Hypothalamus (tissue), 51 donors: Measurements from ENCODE around the gene SELENOT.
"Not testable (repeated sequence)": the region's sequence is repeated elsewhere in the genome, so short reads cannot be mapped to it uniquely, and the experiment has no call there.

Experiments
- DNase-seq, 51 donors: peaks; one replicate each; lab custom pipeline; 2025; lab: John Stamatoyannopoulos, UW

The SELENOT gene, protein sequence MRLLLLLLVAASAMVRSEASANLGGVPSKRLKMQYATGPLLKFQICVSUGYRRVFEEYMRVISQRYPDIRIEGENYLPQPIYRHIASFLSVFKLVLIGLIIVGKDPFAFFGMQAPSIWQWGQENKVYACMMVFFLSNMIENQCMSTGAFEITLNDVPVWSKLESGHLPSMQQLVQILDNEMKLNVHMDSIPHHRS

DNA sequence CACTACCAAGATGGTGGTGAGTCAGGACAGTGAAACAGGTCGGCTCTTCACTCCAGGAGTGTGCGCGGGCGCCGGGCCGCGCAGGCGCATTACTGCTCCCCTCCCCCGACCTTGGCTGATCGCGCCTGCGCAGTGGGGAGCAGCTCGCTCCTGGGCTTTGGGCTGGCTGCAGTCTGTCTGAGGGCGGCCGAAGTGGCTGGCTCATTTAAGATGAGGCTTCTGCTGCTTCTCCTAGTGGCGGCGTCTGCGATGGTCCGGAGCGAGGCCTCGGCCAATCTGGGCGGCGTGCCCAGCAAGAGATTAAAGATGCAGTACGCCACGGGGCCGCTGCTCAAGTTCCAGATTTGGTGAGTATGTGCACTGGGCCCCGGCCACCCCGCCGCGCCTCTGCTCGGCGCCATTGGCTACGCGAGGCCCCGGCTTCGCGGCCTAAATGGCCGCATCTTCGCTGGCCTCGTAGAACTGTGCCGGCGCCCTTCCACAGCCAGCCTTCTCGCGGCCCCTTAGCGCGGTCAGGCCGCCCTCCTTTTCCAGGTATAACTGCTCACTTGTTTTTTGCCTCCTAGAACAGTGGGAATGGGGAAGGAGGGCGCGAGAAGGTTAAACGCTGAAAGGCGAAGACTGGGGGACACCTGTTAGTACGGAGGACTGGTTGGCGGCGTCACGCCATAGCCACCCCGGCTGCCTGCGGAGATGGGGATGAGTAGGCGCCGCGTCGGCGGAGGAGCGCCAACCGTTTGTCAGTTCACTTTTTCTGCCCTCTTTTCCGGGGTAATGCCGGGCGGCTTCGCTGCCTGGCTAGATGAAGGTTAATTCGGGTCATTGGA is at the start of gene SELENOT:
TSS of gene SELENOT (plus strand) at position 169 of the 827 bp plus-strand sequence. CDS start at position 211, 42 bp downstream.
- DNase-seq, result peak; percentile 66 to 97 (median 89)

DNA sequence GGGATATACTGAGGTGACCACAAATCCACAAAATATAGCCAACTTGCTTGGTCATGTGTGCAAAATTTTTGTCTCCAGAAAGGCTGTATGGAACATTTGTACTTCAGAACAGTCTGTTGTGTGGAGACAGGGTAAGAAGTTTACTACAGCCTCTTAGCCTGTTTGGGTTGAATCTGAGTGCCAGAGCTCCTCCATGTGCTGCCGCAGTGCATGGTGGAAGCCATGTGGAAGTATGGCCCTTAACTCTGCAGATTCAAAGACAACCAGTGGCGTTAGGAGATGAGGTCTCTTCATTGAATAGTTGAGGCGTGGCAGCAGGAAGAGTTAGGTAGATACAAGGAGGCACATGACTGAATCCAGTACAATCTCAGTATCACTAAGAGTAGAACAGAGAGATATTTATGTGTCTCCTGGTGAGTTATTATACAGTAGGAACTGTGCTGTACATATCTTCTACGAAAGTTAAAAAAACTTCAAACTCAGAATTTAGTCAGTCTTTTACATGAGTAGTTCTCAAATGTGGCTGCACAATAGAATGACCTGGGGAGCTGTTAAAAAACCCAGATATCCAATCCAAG is 47.2 kb upstream of the SELENOT start:
- no peak for DNase-seq

DNA sequence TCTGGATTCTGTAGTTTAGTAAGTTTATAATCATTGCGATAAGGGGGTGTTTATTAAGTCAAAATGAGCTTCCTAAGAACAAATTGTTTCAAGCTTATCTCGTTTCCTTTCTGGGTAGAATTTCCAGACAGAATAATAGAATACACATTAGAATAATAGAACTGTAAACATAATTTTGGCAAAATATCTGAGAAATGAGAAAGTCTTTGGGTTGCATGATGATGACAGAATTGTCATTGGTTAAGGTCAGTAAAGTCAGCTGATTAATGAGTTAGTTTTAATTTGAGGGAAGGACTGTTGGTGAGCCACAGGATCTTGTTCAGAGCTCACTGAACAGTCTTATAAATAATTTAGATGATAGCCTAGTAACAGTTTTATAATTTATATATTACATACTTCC is 46.3 kb upstream of the SELENOT start:
- no peak for DNase-seq

DNA sequence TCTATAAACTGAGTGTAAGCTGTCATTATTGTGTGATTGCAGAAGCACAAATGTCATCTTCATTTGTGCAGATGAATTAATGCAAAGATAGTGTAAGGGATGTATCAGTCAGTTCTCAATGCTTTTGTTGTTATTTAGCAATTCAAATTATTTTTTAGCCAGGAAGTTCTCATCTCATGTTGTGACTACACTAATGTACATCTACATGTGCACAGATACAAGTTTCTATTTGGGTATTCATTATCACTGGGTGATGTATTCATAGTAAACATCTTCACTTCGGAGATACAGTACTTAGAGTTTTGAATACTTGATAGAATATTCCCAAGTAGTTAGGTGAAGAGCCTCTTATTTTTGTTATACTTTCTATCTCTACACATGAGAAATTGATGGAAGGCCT is 45.4 kb upstream of the SELENOT start:
- DNase-seq, result no peak

DNA sequence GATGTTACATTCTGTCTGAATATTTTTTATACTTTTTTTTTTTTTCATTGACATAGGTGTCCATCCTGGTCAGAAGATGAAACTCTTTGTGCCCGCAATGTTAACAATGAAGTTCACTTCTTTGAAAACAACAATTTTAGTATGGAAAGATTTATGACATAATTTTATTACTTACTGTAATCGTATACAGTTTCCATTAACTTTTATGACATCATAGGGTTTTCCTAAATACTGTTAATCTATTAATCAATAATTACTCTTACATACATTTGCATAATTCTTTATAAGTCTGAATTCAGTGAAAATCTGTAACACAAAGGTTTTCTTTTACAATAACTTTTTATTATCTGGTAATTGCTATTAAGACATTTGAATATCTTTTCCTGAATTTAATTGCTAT is 38.9 kb upstream of the SELENOT start:
- DNase-seq, result no peak

DNA sequence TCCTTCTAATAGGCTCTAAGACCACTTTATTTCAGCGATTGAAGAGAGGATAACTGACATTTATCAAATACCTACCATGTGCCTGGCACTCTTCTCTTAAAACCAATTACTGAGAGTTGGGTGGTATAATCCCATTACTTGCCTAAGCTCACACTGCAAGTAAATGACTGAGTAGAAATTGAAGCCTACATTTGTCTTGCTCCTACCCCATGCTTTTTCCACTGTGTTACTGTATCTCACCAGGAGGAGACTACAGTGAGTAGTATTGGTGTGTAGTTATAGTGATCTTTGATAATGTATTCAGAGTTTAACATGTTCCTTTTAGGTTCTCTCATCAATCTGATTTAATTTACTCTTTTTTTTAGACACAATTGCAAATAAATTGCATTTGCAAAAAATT is 35.8 kb upstream of the SELENOT start:
- no peak for DNase-seq

DNA sequence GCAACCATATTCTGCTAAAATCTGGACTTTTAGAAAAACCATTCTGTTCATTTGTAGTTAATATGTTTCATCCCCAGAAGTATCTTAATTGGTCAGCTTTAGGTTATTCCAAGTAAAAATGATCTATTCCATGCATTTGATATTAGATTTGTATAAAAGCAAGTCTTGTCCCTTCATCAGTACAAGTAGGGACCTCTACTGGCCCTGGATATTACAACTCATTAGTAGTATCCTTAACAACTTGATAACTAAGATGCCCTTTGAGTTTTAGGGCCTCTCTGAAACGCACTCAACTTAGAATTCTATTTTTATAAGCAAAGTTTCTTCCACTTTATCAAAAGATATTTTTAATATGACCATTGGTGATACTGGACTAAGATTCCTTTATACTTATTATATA is 25.3 kb upstream of the SELENOT start:
- DNase-seq, result no peak

DNA sequence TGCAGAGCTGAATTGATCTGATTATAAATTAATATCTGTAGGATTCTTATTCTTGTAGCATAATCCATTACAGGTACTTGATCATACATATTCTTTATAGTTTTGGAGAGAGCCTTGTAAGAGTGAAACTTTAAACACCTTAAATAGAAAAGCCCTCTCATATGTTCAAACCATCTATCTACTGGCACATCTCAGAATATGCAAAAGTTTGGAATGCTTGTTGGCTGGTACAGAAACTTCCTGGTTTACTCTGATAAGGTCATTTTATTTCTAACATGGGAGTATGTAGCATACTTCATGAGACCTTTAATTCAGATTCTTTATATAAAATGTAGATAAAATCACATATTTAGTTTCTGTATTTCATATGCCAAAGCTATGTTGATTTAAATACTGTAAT is 21.9 kb upstream of the SELENOT start:
- no peak for DNase-seq

DNA sequence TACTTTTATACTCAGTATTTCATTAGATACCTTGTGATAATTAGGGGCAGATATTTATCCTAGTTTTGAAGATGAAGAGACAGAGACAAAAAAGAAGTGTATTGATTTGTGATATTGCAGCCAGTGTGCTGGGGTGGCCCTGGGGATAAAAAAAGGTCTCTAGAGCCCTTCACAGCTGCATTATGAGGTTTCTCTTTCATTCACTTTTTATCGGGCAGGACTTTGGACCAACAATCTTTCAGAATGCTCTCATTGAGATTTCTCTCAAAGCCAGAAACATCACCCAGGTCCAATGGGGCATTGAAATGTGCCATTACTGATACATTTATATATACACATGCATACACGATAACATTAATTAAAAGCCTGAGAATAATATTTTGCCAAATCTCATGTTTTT is 20.5 kb upstream of the SELENOT start:
- DNase-seq, result no peak

DNA sequence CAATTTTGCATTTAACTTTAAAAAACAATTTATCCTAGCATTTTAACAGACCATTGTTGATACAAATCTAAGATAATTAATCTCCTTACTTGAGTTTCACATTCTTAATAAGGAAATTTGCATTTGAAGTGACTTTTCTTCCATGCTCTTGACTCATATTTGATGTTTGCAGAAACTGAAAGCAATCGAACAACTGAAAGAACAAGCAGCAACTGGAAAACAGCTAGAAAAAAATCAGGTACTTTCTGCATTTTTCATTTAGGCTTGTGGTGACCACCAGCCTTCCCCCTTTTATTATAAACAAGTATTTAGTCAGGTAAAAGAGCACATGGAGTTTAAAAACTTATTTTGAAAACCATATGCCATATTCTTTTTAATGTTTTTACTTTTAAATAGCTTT is 20.1 kb upstream of the SELENOT start:
- DNase-seq, result no peak

DNA sequence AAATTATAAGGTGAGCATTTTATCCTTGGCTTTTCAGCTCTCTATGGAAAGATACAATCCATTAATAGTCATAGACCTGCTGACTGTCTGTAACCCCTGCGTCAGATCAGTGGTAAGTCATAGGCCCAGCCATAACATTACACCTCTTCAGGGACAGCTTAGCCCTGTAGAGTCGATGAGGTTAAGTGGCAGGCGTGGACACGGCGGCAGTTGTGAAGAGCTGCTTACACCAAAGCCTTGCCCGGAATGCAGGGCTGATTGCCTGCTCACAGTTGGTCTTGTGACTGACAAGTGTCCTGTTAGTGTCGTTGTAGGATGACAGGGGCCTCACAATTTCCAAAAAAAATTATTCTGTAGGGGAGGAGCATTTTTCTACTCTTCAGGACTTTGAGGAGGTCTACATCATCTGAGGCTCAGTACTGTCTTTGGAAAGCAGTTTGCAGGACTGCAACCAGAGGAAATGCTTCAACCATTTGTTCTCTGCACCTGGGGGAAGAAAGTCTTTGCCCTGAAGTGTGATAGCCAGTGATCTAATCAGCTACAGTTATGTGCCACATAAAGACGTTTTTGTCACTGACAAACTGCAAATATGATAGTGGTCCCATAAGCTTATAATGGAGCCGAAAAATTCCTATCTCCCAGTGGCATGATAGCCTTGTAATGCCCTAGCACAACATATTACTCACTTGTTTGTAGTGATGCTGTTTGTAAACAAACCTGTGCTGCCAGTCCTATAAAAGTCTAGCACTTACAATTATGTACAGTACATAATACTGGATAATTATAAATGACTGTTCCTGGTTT is 14.9 kb upstream of the SELENOT start:
- DNase-seq, result peak in 1 of 51 donors; percentile 5

DNA sequence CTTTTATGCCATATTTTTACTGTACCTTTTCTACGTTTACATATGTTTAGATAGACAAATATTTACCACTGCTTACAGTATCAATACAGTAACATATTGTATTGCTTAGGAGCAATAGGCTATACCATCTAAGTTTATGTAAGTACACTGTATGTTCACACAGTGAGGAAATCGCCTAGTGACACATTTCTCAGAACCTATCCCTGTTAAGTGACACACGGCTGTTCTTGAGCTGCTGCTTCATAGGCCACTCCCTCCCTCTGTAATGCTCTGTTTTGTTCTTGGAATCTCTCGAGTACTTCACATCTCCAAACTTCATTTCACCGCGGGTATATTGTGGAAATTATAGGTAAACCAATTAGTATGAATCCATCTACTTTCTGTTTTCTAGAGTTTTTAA is 13.4 kb upstream of the SELENOT start:
- no peak for DNase-seq

DNA sequence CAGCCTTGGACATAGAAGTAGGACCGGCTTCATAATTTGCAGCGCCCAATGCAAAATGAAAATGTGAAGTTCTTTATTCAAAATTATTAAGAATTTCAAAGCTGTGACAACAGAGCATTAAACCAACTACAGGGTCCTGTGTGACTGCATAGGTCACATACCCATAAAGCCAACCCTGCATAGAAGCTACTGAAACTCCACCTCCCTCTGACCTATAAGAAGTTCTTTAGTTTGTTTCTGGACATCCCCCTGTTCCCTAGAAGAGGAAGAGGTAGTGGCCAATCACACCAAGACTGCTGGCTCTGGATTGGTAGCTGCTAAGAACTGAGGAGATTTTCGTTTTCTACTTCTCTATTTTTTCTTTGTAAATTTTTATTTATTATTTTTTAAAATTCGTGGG is 9.0 kb upstream of the SELENOT start:
- no peak for DNase-seq

DNA sequence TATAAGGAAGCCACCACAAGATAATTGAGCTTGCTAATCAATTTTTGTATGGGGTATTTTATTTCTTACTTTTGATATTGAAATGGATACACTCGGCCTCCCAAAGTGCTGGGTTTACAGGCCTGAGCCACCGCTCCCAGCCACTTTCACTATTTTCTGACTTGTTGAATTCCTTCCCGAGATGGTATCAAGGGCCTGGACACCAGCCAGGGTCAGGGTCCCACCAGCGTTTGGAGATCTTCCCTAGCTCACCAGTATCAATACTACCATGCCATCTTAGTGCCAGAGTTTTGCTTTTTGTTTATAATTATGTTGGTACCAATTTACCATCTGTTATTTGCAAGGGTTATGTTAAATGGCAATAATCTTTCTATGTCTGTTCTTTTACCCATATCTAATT is 5.5 kb upstream of the SELENOT start:
- no peak for DNase-seq

DNA sequence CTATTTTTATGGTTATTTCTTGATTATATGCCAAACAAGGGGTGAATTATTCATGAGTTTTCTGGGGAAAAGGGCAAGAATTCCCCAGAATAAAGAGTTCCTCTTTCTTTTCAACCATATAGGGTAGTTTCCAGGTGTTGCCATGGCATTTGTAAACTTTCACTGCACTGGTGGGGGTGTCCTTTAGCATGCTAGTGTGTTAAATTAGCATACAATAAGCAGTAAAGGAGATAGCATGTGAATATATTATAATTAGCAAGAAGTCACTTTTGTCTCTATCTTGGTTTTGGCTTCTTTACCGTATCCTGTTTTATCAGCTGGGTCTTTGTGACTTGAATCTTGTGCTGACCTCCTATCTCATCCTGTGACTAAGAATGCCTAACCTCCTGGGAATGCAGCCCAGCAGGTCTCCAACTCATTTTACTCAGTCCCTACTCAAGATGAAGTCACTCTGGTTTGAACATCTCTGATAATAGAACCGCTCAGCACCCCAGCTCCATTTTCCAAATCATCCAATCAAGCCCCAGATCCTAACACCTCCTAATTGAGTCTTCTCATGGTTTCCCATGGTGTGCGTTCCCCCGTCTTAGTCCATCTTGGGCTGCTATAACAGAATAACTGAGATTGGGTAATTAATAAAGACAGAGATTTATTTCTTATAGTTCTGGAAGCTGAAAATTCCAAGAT is 3.4 kb upstream of the SELENOT start:
- no peak for DNase-seq

DNA sequence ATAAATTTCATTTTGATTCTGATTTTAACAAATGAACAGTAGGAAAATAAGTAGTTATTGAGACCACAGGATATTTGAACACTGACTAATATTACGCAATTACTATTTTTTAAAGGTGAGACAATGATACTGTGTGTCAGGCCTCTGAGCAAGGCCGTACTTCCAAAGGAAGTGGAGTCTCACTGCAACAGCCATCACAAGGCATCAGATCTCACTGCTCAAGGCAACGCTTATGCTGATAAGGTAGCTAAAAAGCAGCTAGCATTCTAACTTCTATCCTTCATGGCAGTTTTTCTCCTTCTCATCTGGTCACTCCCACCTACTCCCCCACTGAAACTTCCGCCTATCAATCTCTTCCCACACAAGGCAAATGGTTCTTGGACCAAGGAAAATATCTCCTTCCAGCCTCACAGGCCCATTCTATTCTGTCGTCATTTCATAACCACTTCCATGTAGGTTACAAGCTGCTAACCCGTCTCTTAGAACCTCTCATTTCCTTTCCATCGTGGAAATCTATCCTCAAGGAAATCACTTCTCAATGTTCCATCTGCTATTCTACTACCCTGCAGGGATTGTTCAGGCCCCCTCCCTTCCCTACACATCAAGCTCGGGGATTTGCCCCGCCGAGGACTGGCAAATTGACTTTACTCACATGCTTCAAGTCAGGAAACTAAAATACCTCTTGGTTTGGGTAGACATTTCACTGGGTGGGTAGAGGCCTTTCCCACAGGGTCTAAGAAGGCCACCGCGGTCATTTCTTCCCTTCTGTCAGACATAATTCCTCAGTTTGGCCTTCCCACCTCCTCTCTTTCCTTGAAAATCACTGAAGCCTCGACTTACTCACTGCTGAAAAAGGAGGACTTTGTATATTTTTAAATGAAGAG is 2.2 kb upstream of the SELENOT start:
- not testable (repeated sequence) for DNase-seq

DNA sequence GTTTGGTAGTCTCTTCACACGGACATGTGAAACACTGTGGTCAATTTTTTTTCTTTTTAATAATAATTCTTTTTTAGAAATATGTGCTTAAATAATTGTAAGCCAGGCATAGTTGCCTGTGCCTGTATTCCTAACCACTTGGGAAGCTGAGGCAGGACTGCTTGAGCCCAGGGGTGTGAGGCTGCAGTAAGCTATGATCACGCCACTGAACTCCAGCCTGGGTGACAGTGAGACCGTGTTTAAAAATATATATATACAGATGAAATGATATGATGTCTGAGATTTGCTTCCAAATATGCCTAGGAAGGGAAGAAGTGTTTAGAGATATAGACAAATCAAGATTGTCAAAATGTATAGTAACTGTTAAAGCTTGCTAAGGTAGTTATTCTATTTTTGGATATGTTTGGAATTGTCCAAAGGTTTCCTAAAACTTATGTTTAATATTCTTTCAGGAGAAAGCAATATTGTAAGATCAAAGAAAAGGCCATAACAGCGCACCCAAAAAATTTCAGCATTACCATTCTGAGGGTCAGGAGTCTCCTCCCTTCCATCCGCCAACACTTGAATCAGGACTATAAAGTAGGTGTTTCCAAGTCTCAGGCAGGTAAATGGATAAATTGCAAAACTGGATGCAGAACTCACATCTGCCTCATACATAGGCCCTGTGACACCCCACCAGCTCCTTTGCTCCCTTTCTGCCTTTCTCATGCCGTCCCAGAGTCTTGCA is 532 bp upstream of the SELENOT start:
- DNase-seq, result peak in 1 of 51 donors; percentile 23

DNA sequence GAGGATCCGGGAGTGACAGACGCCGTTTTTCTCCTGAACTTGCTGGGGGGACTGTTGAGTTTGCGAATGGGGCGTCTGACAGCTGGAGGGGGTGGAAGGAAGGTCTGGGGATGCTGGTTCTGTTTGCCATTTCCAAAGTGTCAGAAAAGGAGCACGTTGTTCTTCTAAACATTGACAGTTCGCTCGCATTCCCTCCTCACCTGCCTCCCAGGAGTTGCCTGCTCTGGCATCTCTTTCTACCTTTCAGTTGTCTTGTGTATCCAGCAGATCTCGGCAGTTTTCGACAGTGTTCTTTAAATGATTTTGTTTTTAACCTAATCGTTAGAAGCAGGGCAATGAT is 829 bp downstream of the SELENOT start:
- peak in 10 of 51 donors; percentile 32 to 84 (median 48) for DNase-seq
